B cell (primary cell): Measurements from ENCODE around the gene ZBTB48. TPM values are rescaled to one million over a fixed set of nuclear protein-coding genes. Genes with fewer than 3 reads are reported as not detected.

Experiments
- ATAC-seq: fragments of 200-7000 bp; cut with Tn5 transposase; one replicate; pipeline ENCODE4 v1.10.0; 2021; ENCODE audit warnings: low read depth, mild to moderate bottlenecking, moderate number of reproducible peaks, moderate library complexity
- CTCF ChIA-PET: fragments of 350-600 bp; sonication (Branson Sonifier 250); formaldehyde crosslinking; loops from one replicate; lab custom pipeline; 2021; ENCODE audit warnings: antibody characterized with exemption, inconsistent platforms; lab: Charles Lee
- POLR2A ChIA-PET: fragments of 350-600 bp; sonication (Branson Sonifier 250); formaldehyde crosslinking; loops from one replicate; lab custom pipeline; 2021; ENCODE audit warnings: antibody characterized with exemption; lab: Charles Lee
- DNase-seq: peaks from one replicate; pipeline ENCODE4 v3.0.0; 2013
- H2AFZ ChIP-seq: 2 replicates; pipeline ENCODE4 v1.6.1; 2012; ENCODE audit warnings: mild to moderate bottlenecking, low read depth, low read length; ENCODE audit not compliant: insufficient read depth, poor library complexity, severe bottlenecking
- H3K27ac ChIP-seq, 2 donors: 1 replicate in 1 of 2; 2 replicates in 1 of 2; pipeline ENCODE4 v1.5.1; 2012 to 2013; ENCODE audit warnings: low read length in 2 of 2, mild to moderate bottlenecking in 2 of 2, moderate library complexity in 1 of 2
- H3K27me3 ChIP-seq, 4 experiments: fragments of 200-600 bp in 1 of 4; sonication (generic) in 1 of 4; replicated peaks in 1 of 4; 1 replicate in 2 of 4; 2 replicates in 2 of 4; pipeline versions ENCODE4 v1.6.1 to v1.7.0; 2013 to 2016; ENCODE audit warnings: low read length in 3 of 4, mild to moderate bottlenecking in 2 of 4, mixed read lengths in 1 of 4, moderate library complexity in 1 of 4; ENCODE audit not compliant: insufficient read depth in 4 of 4, control insufficient read depth in 3 of 4; ENCODE audit errors: control extremely low read depth in 1 of 4
- H3K36me3 ChIP-seq, 2 experiments: replicated peaks in 1 of 2; 1 replicate in 1 of 2; 2 replicates in 1 of 2; pipeline versions ENCODE4 v1.6.1 to v1.7.1; 2013; ENCODE audit warnings: low read length in 1 of 2; ENCODE audit not compliant: insufficient read depth in 2 of 2, control insufficient read depth in 1 of 2; ENCODE audit errors: control extremely low read depth in 1 of 2, extremely low read depth in 1 of 2
- H3K4me1 ChIP-seq, 2 donors: fragments of 200-600 bp in 1 of 2; sonication (generic) in 1 of 2; 1 replicate in 1 of 2; 2 replicates in 1 of 2; pipeline versions ENCODE4 v1.5.1 to v1.6.1; 2013 to 2017; ENCODE audit warnings: low read length in 2 of 2; ENCODE audit not compliant: control insufficient read depth in 2 of 2, insufficient read depth in 2 of 2
- H3K4me2 ChIP-seq: replicated peaks from 2 replicates; pipeline ENCODE3; 2012; ENCODE audit warnings: mild to moderate bottlenecking, low read depth, low read length; ENCODE audit not compliant: poor library complexity, severe bottlenecking
- H3K4me3 ChIP-seq, 5 experiments: fragments of 200-600 bp in 1 of 5; sonication (generic) in 1 of 5; 1 replicate in 3 of 5; 2 replicates in 2 of 5; pipeline versions ENCODE4 v1.5.1 to v1.7.0; 2011 to 2016; ENCODE audit warnings: low read length in 4 of 5, mild to moderate bottlenecking in 4 of 5, low read depth in 2 of 5, control low read depth in 1 of 5, moderate library complexity in 1 of 5; ENCODE audit not compliant: insufficient read depth in 1 of 5; ENCODE audit errors: control extremely low read depth in 1 of 5, extremely low read depth in 1 of 5
- H3K79me2 ChIP-seq: fragments of 200-600 bp; sonication (generic); one replicate; pipeline ENCODE4 v1.6.0; 2016; ENCODE audit warnings: low read length; ENCODE audit not compliant: control insufficient read depth, insufficient read depth
- H3K9ac ChIP-seq: fragments of 200-600 bp; sonication (generic); 2 replicates; pipeline ENCODE4 v1.6.1; 2017; ENCODE audit warnings: mild to moderate bottlenecking, low read length, moderate library complexity
- H3K9me3 ChIP-seq, 3 donors: one replicate each; pipeline versions ENCODE4 v1.6.1 to v1.7.1; 2013; ENCODE audit warnings: low read length in 2 of 3; ENCODE audit not compliant: control insufficient read depth in 2 of 3, insufficient read depth in 1 of 3; ENCODE audit errors: control extremely low read depth in 1 of 3
- H4K20me1 ChIP-seq: 2 replicates; pipeline ENCODE4 v1.6.0; 2012; ENCODE audit warnings: mild to moderate bottlenecking, low read length; ENCODE audit not compliant: insufficient read depth, control insufficient read depth, poor library complexity, severe bottlenecking
- H3K27ac Mint-ChIP-seq: one replicate; pipeline ENCODE4 v1.8.0; 2021; ENCODE audit warnings: mixed read lengths
- H3K27me3 Mint-ChIP-seq: one replicate; pipeline ENCODE4 v1.8.0; 2021; ENCODE audit warnings: mixed read lengths
- H3K4me1 Mint-ChIP-seq: one replicate; pipeline ENCODE4 v1.8.0; 2021; ENCODE audit warnings: mixed read lengths
- H3K4me3 Mint-ChIP-seq: one replicate; pipeline ENCODE4 v1.8.0; 2021; ENCODE audit warnings: mixed read lengths
- H3K9me3 Mint-ChIP-seq: one replicate; pipeline ENCODE4 v1.8.0; 2022; ENCODE audit warnings: mixed read lengths; ENCODE audit not compliant: insufficient read depth
- EZH2 ChIP-seq: IDR thresholded peaks from 2 replicates; pipeline ENCODE4 v1.6.1; 2012; ENCODE audit warnings: borderline replicate concordance, low read depth, mild to moderate bottlenecking, moderate library complexity, low read length; ENCODE audit not compliant: insufficient read depth, poor library complexity, severe bottlenecking
- WGBS: methylation state at CpG from one replicate; pipeline ENCODE4 v1.1.5; 2013; ENCODE audit warnings: missing lambda C conversion rate; ENCODE audit not compliant: insufficient coverage; 5-methylcytosine and 5-hydroxymethylcytosine counted together
- intact Hi-C: fragments of 100-400 bp; cut with micrococcal nuclease; formaldehyde crosslinking; loops from one replicate; pipeline ENCODE4 v1.10.0; 2022
- polyA plus RNA-seq: library from polyadenylated mRNA; depleted of rRNA; stranded (reverse); fragments of >200 nt; gene quantifications from 2 replicates; pipeline ENCODE4 v1.2.3, GENCODE V29; 2012
- total RNA-seq, 2 donors: library from RNA; stranded (reverse); fragments of 120-200 nt in 1 of 2; gene quantifications; 1 replicate in 1 of 2; 2 replicates in 1 of 2; pipeline versions ENCODE4 v1.2.3 to v1.2.4, GENCODE V29; 2013 to 2022
- TF ChIP-seq, protein P1 (sequence below): fragments of 200-600 bp; IDR thresholded peaks from one replicate; pipeline ENCODE4 v1.8.0; 2022; ENCODE audit warnings: antibody characterized with exemption, mild to moderate bottlenecking

Gene ZBTB48
- total and polyA plus RNA-seq, 2 donors (not counting 1 experiment from before 2014, with no cell fraction given) = 65.6 to 100 TPM

DNA sequence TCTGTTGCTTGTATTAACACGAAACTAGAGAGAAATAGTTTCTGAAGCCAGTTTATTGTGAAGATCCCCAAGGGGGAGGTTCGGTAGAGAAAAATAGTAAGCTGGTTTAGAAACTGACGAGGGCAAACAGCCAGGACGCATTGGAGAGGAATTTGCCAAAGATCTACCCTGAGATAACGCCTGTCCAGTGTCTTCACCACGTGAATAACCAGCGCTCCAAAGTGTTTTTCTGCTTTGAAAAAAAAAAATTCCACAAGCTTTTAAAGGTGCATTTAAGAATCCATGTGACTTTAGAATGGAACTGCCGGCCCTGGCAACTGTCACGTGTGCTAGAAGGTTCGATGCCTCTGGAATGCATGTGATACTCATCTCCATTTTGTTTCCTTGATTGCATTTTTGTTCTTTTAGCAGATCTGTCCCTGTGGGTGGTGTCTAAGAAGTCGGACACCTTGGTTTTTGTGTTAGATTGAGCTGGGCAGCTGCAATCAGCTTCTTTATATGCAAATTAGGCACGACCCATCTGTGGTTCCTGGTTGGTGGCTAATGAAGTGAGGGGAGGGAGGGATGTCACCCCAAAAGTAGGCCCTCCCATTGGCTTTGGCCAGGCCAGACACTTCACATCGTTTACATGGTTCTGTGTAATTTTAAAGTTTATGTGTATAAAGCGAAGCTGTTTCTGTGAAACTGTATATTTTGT lies 43.6 kb downstream of the ZBTB48 start:
- no peaks in the 10 kb centered on the region for H3K9me3 Mint-ChIP-seq

More for the DNA sequence above, 43.6 kb downstream of the ZBTB48 start:
- Histone ChIP-seq H4K20me1 (peaks cover 22% of the 10 kb centered on the region), H3K9me3 (no peaks in the 10 kb centered on the region), H2AFZ (no peak overlapping the region), H3K27ac (no peak overlapping the region), H3K4me3 (no peak overlapping the region), H3K27me3 (no peaks in the 10 kb centered on the region), H3K9ac (no peak overlapping the region), H3K4me2 (no peak overlapping the region), H3K4me1 (peaks cover 13 to 32% of the 10 kb centered on the region in 2 donors), H3K36me3 (peaks cover 0 to 19% of the 10 kb centered on the region in 2 experiments), H3K79me2 (peaks cover 32% of the 10 kb centered on the region)
- no peak overlapping the region for H3K27ac Mint-ChIP-seq
- ChIA-PET POLR2A (interaction anchor here (0.6 to 0.7 kb wide), 2 partner anchors 30 to 632 kb away, joined by 3 to 6 read pairs; no protein-coding TSS in a partner anchor), CTCF (interaction anchor here (1.1 to 2.3 kb wide), 4 partner anchors 8 to 69 kb away, joined by 3 to 16 read pairs (median 6); partner anchors contain the start of genes KLHL21, NOL9 and TAS1R1)
- ATAC-seq (no peak), DNase-seq (no peak)
- intact Hi-C loops = no loop called here
- no peak for TF ChIP-seq EZH2
- TF ChIP-seq, protein P1, sequence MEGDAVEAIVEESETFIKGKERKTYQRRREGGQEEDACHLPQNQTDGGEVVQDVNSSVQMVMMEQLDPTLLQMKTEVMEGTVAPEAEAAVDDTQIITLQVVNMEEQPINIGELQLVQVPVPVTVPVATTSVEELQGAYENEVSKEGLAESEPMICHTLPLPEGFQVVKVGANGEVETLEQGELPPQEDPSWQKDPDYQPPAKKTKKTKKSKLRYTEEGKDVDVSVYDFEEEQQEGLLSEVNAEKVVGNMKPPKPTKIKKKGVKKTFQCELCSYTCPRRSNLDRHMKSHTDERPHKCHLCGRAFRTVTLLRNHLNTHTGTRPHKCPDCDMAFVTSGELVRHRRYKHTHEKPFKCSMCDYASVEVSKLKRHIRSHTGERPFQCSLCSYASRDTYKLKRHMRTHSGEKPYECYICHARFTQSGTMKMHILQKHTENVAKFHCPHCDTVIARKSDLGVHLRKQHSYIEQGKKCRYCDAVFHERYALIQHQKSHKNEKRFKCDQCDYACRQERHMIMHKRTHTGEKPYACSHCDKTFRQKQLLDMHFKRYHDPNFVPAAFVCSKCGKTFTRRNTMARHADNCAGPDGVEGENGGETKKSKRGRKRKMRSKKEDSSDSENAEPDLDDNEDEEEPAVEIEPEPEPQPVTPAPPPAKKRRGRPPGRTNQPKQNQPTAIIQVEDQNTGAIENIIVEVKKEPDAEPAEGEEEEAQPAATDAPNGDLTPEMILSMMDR = no peak
- 96% methylated on average over 11 of the region's 14 CpGs for WGBS
- no peaks in the 10 kb centered on the region for H3K27me3 Mint-ChIP-seq
- no peak overlapping the region for H3K4me3 Mint-ChIP-seq
- peaks cover 30% of the 10 kb centered on the region for H3K4me1 Mint-ChIP-seq
